ENCODE data around the gene HLA-DQA2.
A peak's percentile ranks its signal among the peaks of the same experiment; 100 is the strongest.
"Not testable (repeated sequence)": the region's sequence is repeated elsewhere in the genome, so short reads cannot be mapped to it uniquely, and the experiment has no call there.

The HLA-DQA2 gene

DNA sequence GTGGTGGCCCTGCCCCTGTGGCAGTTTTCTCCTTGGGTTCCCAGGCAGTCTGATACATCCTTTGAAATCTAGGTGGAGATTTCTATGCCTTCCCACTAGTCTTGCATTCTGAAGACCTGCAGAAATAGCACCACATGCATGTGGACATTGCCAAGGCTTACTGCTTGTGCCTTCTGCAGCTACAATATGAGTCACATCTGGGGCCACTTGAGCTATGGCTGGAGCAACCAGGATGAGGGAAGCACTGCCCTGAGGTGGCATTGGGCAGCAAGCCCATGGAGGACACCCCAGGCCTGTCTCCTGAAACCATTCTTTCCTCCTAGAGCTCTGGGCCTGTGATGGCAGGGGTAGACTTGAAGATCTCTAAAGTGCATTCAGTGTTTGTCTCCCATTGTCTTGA, 37.8 kb downstream of the HLA-DQA2 start:
- DNase-seq (ENCODE audit: low spot score), result no peak

DNA sequence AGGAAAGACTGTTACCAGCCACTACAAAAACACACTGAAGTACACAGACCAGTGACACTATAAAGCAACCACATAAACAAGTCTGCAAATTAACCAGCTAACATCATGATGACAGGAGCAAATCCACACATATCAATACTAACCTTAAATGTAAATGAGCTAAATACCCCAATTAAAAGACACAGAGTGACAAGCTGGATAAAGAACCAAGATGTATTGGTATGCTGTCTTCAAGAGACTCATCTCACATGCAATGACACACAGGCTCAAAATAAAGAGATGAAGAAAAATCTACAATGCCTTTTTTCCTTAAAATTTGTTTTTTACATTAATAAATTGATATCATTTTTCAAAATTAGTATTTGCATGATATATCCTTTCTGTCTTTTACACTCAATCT, 41.7 kb downstream of the HLA-DQA2 start:
- DNase-seq (ENCODE audit: low spot score), result not testable (repeated sequence)

DNA sequence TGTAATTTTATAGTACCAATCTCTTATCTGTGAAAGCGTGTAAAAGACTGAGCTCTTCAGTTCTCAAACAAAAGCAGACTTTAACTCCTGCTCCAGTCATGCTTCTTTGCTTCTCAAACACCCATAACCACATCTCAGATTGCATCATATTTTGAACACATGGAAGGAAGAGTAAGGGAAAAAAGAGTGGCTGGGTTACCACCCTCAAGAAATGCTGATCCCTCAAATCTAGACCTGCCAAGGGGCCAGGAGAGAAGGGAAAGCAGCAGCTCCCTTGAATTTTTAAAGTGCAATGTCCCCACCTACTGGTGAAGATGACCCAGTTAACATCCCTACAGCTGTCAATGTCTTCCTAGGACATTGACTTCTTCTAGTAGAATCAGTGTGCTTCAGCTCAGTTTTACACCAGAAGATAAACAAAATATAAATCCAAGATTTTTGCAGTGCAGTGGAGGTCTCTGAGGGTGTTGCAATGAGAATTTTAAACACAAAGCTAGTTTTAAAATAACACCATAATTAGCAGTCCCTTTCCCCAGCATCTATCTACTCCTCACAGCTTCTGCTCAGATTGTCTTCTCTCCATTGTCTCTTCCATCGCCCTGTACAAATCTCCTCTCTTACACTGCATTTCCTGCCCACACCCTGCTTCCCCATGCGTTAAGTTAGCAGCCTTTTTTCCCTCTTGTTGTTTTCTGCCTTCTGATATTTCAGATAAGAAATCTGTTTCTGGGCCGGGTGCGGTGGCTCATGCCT, 44.8 kb downstream of the HLA-DQA2 start:
- DNase-seq (ENCODE audit: low spot score), result peak; percentile 53

DNA sequence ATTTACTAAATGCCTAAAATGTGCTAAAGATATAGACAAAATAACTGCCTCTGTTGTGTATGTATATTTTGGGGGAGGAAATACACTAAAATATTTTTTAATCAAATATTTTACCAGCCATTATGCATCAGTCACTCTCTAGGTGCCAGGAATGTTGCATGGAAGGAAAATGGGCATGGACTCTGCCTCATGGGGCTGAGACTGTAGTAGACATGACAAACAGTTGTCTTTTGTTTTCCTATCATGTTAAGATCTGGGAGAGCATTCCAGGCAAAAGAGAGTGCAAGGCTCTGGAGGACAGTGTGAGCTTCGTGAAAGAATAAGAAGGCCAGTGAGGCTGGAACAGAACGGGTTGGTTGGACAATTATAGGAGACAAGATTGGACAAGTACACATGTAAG, 49.1 kb downstream of the HLA-DQA2 start:
- no peak for DNase-seq (ENCODE audit: low spot score)

DNA sequence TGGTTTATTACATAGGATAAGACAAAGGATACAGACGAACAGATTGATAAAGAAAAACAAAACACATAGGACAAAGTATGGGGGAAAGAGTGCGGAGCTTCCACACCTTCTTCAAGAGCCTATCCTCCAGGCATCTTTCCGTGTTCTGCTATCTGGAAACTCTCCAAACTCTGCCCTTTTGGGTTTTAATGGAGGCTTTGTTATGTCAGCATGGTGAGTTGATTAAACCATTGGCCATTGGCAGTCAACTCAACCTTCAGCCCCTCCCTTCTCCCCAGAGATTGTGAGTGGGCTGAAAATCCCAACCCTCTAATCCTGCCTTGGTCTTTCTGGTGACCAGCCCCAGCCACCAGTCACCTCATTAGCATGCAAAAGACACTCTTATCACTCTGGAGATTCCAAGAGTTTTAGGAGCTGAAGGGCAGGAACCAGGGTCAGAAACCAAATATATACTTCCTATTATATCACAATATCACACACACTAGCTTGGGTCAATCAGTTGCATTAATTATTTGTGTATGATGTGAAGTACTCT, 51.8 kb downstream of the HLA-DQA2 start:
- no peak for DNase-seq (ENCODE audit: low spot score)

DNA sequence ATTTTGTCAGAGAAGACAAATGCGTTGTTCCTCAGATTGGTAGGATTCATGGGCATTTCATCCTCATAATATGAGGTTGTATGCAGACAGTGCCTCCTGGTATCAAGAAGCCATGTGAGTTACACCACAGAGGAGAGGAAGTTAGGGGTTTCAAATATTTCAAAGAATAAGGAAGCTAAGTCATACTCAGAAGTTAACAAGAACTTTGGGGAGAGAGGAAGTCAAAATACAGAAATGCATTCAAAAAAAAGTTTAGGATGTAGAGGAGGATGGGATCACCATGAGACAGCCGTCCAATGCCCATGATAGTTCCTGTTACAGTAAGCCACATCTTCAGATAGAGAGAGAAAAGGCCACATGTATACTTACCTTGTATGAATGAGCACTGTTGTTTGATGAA, 53.3 kb downstream of the HLA-DQA2 start:
- DNase-seq (ENCODE audit: low spot score), result peak; percentile 16
